Prostate gland (tissue), 2 donors: Measurements from ENCODE around the gene RTN4RL1. TPM values are rescaled to one million over a fixed set of nuclear protein-coding genes. Genes with fewer than 3 reads are reported as not detected.

Source experiments
- DNase-seq: peaks from one replicate; pipeline ENCODE4 v3.0.0-alpha.2; 2019; ENCODE audit warnings: low spot score
- H3K27ac ChIP-seq, 2 donors: fragments of 200-600 bp; sonication (generic); 2 replicates each; pipeline ENCODE4 v1.5.1; 2017 to 2019
- H3K27me3 ChIP-seq: fragments of 200-600 bp; sonication (generic); replicated peaks from 2 replicates; pipeline ENCODE4 v1.5.1; 2019; ENCODE audit not compliant: insufficient read depth
- H3K36me3 ChIP-seq, 2 donors: fragments of 200-600 bp; sonication (generic); 1 replicate in 1 of 2; 2 replicates in 1 of 2; pipeline versions ENCODE4 v1.5.1 to v1.8.1; 2017 to 2019
- H3K4me1 ChIP-seq: fragments of 200-600 bp; sonication (generic); replicated peaks from 2 replicates; pipeline ENCODE4 v1.5.1; 2019
- H3K4me3 ChIP-seq, 2 donors: fragments of 200-600 bp; sonication (generic); 2 replicates each; pipeline ENCODE4 v1.5.1; 2017 to 2019
- H3K9me3 ChIP-seq: fragments of 200-600 bp; sonication (generic); 2 replicates; pipeline ENCODE4 v1.5.1; 2017
- POLR2A ChIP-seq: fragments of 450-650 bp; IDR thresholded peaks from one replicate; pipeline ENCODE4 v1.6.1; 2016; ENCODE audit warnings: antibody characterized with exemption, mild to moderate bottlenecking
- POLR2AphosphoS5 ChIP-seq: sonication (generic); formaldehyde crosslinking; IDR thresholded peaks from one replicate; pipeline ENCODE4 v1.6.1; 2017; ENCODE audit warnings: antibody characterized with exemption
- WGBS: methylation state at CpG from one replicate; pipeline ENCODE4 v1.1.5; 2018; 5-methylcytosine and 5-hydroxymethylcytosine counted together
- intact Hi-C: fragments of 100-400 bp; cut with DNase I; formaldehyde crosslinking; loops from one replicate; pipeline ENCODE4 v1.14.2; 2022
- total RNA-seq, 2 donors: library from RNA; depleted of rRNA; stranded (reverse); fragments of >200 nt; gene quantifications; one replicate each; pipeline ENCODE4 v1.1.0, GENCODE V29; 2016
- TF ChIP-seq, protein P1 (sequence below), 4 experiments: fragments of 200-600 bp in 2 of 4; fragments of 450-650 bp in 2 of 4; sonication (generic) in 2 of 4; IDR thresholded peaks; 1 replicate in 3 of 4; 2 replicates in 1 of 4; pipeline ENCODE4 v1.5.1; 2016 to 2019; ENCODE audit warnings: antibody characterized with exemption in 4 of 4, mild to moderate bottlenecking in 2 of 4, moderate library complexity in 2 of 4

RTN4RL1 gene
- total RNA-seq, 2 donors from 2014 or later = 8.3 to 21.5 TPM

DNA sequence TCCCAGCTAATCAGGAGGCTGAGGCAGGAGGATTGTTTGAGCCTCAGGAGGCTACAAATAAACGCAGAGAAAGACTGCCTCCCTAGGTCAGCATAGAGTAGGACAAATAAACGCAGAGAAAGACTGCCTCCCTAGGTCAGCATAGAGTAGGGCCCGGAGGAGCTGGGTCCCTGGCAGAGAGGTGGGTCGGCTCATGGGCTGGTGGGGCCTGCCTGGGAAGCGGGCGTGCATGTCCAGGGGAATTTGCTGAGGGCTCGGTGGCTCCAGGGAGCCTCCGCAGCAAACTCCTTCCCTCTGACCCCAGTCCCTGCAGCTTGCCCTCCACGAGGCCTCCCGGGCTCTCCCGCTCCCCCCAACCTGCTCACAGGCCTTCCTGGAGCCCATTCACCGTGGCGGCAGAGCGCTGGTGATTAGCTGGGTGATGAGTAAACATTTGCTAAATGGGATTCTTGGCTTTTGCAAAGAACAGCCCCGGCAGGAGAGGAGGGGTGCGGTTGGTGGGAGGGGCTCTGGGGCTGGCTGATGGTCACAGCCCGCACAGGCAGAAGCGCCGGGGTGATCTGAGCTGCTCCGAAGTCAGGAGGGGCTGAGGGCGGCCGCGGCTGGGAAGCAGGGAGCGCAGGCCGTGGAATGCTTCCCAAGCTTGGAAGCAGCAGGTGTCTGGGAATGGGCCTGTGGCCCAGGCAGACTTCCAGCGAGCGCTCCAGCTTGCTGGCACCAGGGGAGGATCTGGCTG lies 93.1 kb downstream of the RTN4RL1 start:
- no peak for TF ChIP-seq POLR2A
- peak; percentile 40 for TF ChIP-seq POLR2AphosphoS5
- H3K27ac ChIP-seq = no peak overlapping the region
- H3K27me3 ChIP-seq = no peaks in the 10 kb centered on the region
- intact Hi-C loops = no loop called here
- peak; percentile 36 for DNase-seq
- no peaks in the 10 kb centered on the region for H3K9me3 ChIP-seq
- H3K36me3 ChIP-seq = no peaks in the 10 kb centered on the region
- H3K4me1 ChIP-seq = peaks cover 11% of the 10 kb centered on the region
- no peak overlapping the region for H3K4me3 ChIP-seq
- 28% methylated on average over 15 of the region's 27 CpGs for WGBS

DNA sequence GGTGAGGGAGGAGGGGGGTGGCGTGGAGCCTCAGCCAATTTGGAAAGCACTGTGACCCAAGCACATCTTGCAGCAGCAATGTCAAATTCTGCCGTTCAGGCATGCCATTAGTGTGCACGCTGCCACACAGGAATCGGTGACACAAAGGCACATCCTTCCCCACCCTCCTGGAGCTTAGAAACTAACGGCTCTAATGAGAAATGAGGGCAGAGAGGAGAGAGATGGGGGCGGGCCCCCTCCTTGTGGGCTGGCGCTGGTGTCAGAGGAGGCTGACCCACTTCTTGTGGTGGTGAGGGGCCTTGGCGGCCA lies 94.8 kb downstream of the RTN4RL1 start:
- H3K9me3 ChIP-seq = no peaks in the 10 kb centered on the region
- TF ChIP-seq POLR2A (no peak), POLR2AphosphoS5 (no peak)
- TF ChIP-seq, protein P1, sequence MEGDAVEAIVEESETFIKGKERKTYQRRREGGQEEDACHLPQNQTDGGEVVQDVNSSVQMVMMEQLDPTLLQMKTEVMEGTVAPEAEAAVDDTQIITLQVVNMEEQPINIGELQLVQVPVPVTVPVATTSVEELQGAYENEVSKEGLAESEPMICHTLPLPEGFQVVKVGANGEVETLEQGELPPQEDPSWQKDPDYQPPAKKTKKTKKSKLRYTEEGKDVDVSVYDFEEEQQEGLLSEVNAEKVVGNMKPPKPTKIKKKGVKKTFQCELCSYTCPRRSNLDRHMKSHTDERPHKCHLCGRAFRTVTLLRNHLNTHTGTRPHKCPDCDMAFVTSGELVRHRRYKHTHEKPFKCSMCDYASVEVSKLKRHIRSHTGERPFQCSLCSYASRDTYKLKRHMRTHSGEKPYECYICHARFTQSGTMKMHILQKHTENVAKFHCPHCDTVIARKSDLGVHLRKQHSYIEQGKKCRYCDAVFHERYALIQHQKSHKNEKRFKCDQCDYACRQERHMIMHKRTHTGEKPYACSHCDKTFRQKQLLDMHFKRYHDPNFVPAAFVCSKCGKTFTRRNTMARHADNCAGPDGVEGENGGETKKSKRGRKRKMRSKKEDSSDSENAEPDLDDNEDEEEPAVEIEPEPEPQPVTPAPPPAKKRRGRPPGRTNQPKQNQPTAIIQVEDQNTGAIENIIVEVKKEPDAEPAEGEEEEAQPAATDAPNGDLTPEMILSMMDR (IDR thresholded peaks at IDR 0.05) = no peak

DNA sequence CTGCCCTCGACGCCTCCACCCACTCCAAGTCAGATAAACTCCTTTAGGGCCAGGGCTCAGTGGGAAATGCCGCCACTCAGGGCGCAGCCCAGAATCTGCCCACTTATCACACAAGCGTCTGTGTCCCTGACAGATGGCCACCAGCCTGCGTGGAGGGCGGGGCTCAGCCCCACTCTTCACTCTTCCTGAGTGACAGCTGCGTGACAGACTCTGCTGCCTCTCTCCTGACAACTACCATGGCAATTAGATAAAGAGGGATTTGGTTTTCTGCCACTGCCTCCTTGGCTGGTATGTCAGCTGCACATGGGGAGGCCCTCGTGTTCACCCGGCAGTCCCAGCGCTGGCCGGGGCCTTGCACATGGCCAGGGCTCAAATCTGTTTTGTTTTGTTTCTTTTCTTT lies 96.2 kb downstream of the RTN4RL1 start:
- Histone ChIP-seq H3K27ac (no peak overlapping the region), H3K27me3 (no peaks in the 10 kb centered on the region), H3K36me3 (no peaks in the 10 kb centered on the region), H3K4me3 (no peak overlapping the region), H3K4me1 (peaks cover 11% of the 10 kb centered on the region), H3K9me3 (no peaks in the 10 kb centered on the region)
- WGBS = 93% methylated on average over 12 of the region's 12 CpGs
- intact Hi-C loops = no loop called here
- DNase-seq = no peak
- TF ChIP-seq POLR2A (no peak), POLR2AphosphoS5 (no peak)
- TF ChIP-seq, protein P1 (IDR thresholded peaks at IDR 0.05) = no peak

More for the DNA sequence above, 94.8 kb downstream of the RTN4RL1 start:
- intact Hi-C loops = no loop called here
- no peak overlapping the region for H3K4me3 ChIP-seq
- H3K27me3 ChIP-seq = no peaks in the 10 kb centered on the region
- H3K27ac ChIP-seq = no peak overlapping the region
- DNase-seq = no peak
- peaks cover 11% of the 10 kb centered on the region for H3K4me1 ChIP-seq
- WGBS = 55% methylated on average over 8 of the region's 8 CpGs
- H3K36me3 ChIP-seq = no peaks in the 10 kb centered on the region

DNA sequence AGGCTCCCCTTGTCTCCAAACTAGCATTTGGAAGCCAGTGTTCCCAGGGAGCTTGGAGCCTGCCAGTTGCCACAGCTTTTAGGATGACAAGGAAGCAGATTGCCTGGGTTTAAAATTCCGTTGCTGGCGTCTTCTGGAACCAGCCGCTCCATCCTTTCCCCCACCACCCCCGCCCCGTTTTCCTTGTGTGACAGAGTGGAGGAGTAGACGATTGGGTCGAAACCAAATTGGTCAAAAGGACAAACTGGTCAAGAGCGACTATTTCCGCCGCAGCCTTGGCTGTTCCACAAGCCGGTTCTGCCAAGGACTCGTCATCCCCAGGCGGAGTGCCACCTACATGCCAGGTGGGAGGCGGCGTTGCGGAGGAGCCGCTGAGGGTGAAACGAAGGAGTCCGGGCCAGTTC lies 104.2 kb downstream of the RTN4RL1 start:
- TF ChIP-seq POLR2AphosphoS5 = peak; percentile 23
- TF ChIP-seq POLR2A = no peak
- TF ChIP-seq, protein P1 (IDR thresholded peaks at IDR 0.05) = no peak
- 59% methylated on average over 19 of the region's 19 CpGs for WGBS
- Histone ChIP-seq H3K36me3 (no peaks in the 10 kb centered on the region), H3K9me3 (no peaks in the 10 kb centered on the region), H3K27me3 (no peaks in the 10 kb centered on the region), H3K4me3 (no peak overlapping the region), H3K27ac (no peak overlapping the region), H3K4me1 (no peaks in the 10 kb centered on the region)
- DNase-seq = peak; percentile 57
- intact Hi-C loops = no loop called here

DNA sequence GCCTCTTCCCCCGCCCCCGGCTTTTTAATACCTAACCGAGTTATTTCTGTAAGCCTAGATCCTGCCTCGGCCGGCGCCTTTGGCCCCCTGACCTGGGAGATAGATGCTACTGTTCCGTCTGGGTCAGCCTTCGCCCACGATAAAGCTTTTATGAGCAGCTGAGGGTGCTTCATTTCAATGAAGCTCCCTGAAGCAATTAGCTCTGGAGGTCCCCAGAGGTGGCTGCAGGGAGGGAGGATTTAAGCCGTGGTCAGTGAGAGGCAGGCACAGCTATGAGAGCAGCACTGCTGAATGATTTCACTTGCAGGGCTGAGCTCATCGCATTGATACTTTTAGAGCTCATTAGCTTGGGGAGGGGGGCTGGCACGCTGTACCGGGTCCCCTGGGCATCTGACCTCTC lies 105.9 kb downstream of the RTN4RL1 start:
- no peak overlapping the region for H3K27ac ChIP-seq
- WGBS = 73% methylated on average over 13 of the region's 13 CpGs
- no peak for DNase-seq
- no peak overlapping the region for H3K4me3 ChIP-seq
- no peaks in the 10 kb centered on the region for H3K27me3 ChIP-seq
- no peaks in the 10 kb centered on the region for H3K9me3 ChIP-seq
- H3K4me1 ChIP-seq = no peaks in the 10 kb centered on the region
- TF ChIP-seq, protein P1 (IDR thresholded peaks at IDR 0.05) = no peak
- no peak for TF ChIP-seq POLR2A
- TF ChIP-seq POLR2AphosphoS5 = no peak
- no peaks in the 10 kb centered on the region for H3K36me3 ChIP-seq
- intact Hi-C loops = no loop called here
